Activated CD4-positive, alpha-beta T cell treated with anti-CD3 and anti-CD28 coated beads for 4 hours (primary cell): Measurements from ENCODE around the gene MAGI3.
"Not testable (repeated sequence)": the region's sequence is repeated elsewhere in the genome, so short reads cannot be mapped to it uniquely, and the experiment has no call there.

Source experiments
- DNase-seq, 2 donors: peaks; one replicate each; pipeline ENCODE4 v3.0.0-alpha.2; 2020

The MAGI3 gene

GRCh38 chr1:113701429-113701828, 311.1 kb downstream of the MAGI3 start:
- DNase-seq = no peak

- no peak for DNase-seq
Observed at GRCh38 chr1:113714606-113715269, 324.4 kb downstream of the MAGI3 start.

- DNase-seq = not testable (repeated sequence)
Observed at GRCh38 chr1:113717506-113717905, 327.2 kb downstream of the MAGI3 start.

- not testable (repeated sequence) for DNase-seq
Observed at GRCh38 chr1:113718621-113719020, 328.3 kb downstream of the MAGI3 start.

- no peak for DNase-seq
Observed at GRCh38 chr1:113721010-113721409, 330.7 kb downstream of the MAGI3 start.

GRCh38 chr1:113732802-113733201, 342.5 kb downstream of the MAGI3 start:
- no peak for DNase-seq

- no peak for DNase-seq
Observed at GRCh38 chr1:113734357-113735055, 344.2 kb downstream of the MAGI3 start.
